HG03280 (cell line): Measurements from ENCODE around the gene MAD1L1.
"Not testable (repeated sequence)": the region's sequence is repeated elsewhere in the genome, so short reads cannot be mapped to it uniquely, and the experiment has no call there.

ENCODE experiments used
- ATAC-seq: cut with Tn5 transposase; IDR thresholded peaks from one replicate; pipeline ENCODE4 v1.9.1; 2021; ENCODE audit warnings: mild to moderate bottlenecking, moderate library complexity; ENCODE audit not compliant: unreplicated experiment

MAD1L1 gene

DNA sequence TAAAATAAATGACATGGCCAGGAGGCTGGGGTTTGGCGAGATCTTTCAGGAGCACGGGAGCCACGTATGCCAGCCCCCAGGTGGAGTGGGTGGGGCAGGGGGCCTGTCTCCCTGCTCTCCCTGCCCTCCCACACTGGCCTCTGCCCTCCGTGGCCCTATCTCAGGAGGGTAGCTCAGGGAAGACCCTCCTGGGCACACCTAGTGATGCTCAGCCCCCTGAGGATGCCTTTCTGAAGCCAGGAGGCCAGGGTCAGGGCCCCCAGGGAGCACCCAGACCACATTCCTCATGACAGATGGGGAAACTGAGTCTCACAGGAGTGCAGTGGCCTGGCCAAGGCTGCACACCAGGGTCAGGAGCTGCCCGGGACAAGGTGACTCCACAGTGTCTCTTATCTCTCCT is 339.3 kb downstream of the MAD1L1 start:
- no peak for ATAC-seq

DNA sequence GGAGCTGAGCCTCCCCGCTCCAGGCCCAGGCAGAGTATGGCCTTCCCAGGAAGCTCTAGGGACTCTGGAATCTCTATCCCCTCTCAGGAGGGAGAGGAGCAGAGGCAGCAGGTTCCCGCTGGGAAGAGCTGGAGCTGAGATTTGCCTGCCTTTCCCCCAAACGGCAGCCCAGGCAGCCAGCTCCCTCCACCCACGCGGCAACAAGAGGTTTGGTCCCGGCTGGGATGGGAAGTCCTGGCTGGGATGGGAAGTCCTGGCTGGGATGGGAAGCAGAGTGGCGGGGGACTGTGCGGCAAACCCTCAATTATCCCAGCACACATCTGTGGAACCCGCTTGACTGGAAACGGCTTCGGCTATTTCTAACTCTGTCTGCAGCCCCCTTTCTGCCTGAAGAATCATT is 339.7 kb downstream of the MAD1L1 start:
- ATAC-seq = no peak

DNA sequence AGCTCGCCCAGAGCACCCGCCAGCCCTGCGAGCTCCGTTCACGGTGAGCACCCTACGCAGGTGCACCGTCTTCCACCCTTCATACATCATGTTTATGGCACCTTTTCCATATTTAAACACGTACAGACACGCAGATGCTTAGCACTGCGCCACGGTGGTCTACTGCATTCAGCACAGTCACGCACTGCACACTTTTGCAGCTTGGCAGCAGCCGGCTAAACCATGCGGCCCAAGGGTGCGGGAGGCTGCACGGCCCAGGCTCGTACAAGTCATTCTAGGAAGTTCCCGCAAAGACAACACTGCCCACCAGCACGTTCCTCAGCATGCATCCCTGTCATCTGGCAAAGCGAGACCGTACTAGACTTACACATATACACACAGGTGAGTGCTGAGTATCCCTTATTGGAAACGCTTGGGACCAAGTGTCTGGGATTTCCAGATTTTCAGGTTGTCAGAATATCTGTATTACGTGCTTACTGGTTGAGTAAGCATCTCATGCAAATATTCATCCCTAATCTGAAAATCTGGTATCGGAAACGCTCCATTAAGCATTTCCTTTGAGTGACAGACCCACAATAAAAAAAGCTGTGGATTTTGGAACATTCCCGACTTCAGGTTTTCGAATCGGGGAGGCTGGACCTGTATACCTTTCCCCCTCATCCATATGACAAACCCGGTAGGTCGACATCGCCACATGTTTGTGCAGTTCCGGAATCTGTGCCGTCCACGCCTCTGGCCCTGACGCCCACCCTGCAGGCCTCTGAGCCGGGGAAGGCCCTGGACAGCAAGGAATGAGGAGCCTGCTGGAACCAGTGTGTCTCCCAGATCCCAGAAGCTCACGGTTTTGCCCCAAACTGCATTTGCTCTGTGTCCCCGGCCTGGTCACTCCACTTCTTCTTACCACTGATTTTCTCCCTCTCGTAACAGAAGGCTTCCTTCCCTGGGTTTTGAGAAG is 340.5 kb downstream of the MAD1L1 start:
- no peak for ATAC-seq

DNA sequence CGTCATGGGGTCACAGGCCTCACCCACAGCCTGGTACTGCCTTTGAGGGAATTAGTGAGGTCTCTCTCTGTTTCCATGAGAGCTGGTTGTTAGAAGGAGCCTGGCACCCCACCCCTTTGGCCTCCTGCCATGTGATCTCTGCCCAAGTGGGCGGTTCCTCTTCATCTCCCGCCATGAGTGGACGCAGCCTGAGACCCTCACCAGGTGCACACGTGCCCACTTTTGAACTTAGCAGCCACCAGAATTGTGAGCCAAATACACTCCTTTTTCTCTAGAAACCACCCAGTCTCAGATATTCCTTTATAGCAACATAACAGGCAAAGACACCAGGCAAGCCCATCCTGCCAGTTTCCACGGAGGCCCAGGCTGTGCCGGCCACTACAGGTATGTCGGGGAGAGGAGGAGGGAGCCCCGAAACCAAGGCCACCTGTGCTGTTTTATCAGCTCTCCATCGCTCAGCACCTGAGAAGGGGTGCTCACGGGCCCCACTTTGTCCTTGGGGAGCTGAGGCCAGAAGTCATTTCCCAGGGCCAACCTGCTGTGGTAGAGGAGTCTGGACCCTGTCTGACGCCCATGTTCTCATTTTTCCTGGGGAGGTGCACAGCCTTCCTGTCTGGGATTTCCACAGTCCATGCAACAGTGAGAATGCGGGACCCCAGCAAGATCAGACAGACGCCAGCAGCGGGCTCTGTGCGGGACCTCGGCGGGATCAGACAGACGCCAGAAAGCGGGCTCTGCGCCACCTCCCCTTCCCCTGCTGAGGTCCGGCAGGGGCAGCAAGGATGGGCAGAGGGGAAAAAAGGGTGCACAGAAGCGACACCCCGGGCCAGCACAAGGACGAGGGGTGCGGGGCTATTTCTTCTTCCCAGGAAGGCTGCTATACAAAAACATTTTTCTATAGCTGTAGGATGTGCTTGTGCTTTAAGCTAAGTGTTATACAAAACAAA is 342.2 kb downstream of the MAD1L1 start:
- ATAC-seq = no peak

DNA sequence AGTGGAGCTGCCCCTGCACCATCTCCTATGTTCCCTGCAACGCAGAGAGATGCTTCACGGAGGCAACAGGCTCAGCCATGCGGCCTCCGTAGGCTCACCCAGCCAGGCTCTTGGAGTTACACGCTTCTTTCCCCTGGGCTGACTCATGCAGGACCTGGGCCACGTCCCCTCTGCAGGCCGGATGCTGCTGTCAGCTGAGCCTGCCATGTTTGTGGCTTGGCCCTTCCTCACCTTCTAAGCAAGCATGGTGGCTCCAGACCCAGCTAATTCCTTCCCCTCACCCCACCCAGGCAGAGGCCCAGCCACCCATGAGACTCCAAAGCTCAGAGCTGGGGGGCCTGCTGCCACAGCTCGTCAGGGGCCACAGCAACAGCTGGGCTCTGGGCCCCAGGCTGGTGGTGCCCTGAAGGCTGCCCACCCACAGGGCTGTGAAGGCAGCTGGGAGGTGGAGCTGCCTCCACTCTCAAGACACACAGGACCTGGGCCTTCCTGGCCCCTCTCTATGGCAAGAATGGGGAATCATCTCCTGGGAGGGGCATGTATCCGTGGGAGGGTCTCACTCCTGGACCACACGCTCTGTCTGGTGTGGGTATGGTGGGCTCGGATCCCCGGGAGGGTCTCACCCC is 343.1 kb downstream of the MAD1L1 start:
- ATAC-seq = no peak

DNA sequence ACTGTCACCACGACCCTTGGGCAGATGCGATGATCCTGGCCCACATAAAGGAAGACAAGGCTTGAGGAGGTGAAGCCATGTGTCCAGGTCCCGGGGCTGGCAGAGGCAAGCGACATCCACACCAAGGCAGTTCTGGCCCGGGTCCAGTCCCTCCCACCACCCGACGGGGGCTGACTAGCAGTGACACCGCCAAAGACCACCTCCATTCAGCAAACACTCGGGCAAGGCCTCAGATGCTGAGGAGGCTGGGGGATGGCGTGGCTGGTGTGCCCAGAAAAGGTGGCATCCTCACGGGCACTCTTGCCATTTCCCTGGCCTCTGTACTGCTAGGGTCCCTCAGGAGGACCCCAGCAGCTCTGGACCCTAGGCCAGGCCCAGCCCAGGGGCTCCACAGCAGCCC is 343.7 kb downstream of the MAD1L1 start:
- ATAC-seq = no peak

DNA sequence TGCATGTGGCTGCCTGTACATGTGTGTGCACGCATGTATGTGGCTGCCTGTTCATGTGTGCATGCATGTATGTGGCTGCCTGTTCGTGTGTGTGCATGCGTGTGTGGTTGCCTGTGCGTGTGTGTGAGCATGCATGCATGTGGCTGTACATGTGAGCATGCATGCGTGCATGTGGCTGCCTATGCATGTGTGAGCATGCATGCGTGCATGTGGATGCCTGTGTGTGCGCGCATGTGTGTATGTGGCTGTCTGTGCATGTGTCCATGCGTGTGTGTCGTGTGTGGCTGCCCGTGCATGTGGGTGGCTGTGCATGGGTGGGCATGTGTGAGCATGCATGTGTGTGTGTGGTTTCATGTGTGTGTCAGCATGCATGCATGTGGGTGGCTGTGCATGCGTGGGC is 344.3 kb downstream of the MAD1L1 start:
- ATAC-seq = no peak

DNA sequence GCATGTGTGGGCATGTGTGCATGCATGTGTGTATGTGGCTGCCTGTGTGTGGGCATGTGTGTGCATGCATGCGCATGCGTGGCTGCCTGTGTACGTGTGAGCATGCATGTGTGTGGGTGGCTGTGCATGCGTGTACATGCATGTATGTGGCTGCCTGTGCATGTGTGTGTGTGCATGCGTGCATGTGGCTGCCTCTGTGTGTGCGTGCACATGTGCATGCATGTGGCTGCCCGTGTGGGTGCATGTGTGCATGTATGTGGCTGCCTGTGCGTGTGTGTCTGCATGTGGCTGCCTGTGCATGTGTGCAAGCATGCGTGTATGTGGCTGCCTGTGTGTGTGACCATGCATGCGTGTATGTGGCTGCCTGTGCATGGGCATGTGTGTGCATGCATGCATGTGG is 345.5 kb downstream of the MAD1L1 start:
- ATAC-seq = no peak

DNA sequence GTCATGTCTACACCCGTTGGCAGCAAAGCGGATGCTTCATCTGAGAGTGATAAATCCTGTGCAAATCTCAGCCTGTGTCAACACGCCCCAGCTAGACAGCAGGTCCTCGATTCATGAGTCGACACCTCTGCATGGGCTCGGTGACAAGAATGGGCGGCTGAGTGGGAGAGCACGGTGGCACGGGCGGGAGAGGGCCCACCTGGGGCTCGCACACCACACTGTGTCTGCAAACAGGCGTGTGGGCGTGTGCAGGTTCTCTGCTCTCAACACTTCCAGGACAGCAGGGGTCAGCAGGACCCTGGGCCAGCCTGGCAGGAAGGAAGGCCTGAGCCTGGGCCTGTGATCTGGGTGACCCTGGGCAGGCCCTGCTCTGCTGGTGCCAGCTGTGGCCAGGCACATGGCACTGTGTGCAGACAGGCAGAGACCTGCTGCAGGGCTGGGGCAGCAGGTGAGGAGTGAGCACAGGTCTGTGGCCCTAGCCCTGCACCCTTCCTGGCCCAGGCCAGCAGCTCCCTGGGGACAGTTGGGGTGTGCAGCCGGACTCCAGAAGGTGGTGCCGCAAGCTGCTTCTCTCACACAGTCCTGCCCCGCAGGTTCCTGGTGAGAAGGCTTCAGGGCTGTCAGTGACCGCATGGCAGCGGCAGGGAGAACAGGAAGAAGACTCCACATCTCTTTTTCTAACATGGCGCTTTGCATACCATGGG is 346.2 kb downstream of the MAD1L1 start:
- ATAC-seq = no peak

DNA sequence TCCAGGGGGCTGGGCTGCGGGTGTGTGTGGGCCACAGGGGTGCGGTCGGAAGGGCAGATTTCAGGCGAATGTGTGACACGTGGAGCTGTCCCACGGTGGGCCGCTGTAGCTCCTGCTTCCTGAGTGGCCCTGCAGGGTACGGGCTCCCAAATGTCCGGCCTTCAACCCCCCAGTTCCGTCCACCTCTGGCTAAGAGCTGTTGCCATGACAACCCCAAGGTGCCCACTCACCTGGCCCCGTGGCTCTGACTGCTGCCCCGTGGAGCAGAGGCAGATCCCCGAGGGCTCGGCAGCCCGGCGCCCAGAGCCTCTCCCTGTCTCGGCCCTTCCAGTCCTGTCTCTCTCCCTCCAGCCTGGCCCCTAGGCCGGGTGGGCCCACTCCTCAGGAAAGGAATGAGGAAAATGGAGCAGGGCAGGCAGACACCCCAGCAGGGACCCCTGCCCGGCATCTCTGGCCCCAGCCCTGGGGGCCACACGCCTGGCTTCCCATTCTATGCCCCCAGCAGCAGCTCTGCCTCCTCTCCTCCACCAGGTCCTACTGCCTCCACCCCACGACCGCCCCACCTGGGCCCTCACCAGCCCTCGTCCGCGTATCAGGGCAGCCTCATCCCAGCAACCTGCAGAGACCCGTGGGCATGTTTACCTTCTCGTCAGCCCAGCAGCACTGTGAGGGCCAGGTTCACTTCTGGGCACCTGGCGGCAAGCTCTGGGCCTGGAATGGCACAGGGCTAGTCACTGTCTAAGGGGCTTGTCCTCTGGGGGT is 347.1 kb downstream of the MAD1L1 start:
- no peak for ATAC-seq

DNA sequence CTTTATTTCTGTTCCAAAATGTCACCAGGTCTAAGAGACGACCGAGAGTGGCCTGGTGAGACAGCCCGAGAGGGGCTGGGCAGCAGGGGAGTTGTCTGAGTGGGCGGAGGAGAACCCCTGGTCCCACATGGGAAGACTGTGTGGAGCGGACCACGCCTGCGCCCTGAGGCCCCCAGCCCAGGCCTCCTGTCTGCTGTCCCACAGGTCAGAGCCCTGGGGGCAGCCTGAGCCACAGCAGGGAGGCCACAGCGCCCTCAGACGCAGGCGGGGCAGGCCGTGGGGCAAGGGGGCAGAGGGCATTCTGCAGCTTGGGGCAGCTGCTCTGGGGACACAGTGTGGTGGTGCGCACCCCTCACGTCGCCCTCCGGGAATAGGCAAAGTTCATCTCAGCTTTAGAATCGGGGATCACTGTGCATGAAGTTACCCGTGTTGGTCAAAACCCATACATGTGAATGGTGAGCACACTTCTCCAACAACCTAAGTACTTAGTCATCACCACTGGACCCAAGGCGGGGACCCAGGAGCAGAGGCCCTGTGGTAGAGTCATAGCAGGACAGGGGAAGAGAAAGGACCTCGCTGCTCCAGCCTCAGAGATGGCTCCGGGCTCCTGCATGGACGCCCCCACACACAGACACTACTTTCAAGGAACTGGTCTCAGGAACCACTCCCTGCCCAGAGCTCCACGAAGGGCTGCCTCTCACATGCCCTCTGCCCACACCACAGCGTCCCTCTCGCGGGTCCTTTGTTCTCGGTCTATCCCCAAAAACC is 348.0 kb downstream of the MAD1L1 start:
- no peak for ATAC-seq

DNA sequence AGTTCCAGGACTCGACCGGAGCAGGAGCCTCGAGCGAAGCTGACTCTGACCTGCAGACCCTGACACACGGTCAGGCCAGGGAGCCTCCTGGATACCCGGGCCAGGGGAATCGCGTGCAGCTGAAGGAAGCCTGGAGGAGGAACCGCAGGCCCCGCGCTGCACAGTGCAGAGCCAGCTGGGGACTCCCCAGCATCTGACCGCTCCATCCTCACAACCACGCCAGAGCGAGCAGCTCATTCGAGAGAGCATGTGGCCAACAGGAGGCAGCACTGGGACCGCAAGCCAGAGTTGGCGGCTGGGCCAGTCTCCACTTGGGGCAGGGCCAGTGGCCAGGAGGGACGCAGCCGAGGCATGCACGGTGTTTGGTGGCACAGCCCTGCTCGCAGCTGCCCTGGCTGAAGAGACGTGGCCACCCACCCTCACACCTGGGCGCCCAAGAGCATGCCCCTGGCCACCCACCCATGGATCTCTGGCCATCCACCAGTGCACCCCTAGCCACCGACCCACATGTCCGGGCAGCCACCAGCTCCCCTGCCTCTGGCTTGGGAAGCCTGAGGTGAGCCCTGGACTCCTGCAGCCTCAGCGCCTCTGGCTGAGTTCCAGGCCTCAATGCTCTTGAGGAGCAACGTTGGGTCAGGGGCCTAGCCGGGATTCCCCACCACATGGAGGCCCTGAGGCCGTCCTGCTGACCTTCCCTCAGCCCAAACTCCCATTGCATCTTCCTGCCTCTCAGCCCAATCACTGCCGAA is 348.7 kb downstream of the MAD1L1 start:
- no peak for ATAC-seq

DNA sequence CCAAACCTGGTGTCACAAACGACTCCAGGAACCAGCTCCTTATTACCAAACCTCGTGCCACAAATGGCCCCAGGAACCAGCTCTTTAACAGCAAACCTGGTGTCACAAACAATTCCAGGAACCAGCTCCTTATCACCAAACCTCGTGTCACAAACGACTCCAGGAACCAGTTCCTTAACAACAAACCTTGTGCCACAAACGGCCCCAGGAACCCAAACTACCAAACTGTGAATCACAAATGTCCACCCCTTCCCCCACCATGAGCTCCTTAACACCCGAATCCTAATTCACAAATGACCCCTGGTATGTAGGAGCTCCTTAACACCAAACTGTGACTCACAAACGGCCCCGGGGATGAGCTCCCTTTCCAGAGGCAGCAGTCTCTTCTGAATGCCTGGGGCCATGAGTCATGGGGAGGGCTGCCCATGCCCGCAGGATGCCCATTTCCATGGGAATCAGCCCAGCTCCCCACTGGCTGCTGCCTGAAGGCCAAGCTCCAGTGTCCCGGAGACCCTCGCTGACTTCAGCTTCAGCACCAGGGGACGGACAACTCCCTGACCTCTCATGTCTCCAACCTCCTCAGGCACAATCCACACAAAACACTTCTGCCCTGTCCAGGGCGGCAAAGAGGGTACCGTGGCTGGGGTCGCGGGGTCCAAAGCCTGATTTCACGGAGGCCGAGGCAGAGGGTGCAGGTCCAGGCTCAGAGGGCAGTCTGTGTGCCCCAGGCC is 349.5 kb downstream of the MAD1L1 start:
- ATAC-seq = no peak

DNA sequence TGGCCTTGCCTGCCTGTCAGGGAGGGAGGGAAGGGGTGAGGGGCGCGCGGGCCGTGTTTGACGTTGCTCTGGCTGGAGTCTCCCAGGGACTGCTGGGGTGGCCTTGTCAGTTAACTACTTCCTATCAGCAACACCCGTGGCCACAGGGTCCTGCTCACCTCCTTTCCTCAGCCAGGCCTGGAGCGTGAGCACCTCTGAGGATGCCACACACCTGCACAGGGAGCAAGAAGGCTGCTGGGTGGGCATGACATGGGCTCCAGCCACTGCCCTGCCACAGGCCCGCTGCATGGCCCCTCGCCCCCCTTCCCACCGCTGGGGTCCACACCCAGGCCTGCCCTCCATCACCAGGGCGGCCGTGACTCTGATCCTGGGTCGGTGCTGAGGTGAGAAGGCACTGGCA is 350.3 kb downstream of the MAD1L1 start:
- no peak for ATAC-seq

DNA sequence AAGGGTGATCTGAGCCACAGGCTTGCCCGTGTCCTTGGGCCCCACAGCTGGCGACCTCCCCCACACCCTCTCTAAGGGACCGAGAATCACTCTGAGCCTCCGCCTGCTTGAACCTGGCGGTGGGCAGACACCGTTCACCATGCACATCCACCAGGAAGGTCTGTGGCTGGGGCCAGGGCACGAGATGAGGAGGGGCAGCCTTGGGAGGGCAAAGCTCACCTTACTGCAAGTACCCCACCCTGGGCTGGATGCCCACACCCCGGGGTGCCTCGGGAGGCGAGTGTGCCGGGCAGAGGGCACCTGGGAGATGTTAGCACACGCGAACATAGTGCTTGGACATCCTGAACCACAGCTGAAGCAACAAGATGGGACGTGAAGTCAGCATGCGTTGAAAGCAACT is 350.8 kb downstream of the MAD1L1 start:
- ATAC-seq = no peak

DNA sequence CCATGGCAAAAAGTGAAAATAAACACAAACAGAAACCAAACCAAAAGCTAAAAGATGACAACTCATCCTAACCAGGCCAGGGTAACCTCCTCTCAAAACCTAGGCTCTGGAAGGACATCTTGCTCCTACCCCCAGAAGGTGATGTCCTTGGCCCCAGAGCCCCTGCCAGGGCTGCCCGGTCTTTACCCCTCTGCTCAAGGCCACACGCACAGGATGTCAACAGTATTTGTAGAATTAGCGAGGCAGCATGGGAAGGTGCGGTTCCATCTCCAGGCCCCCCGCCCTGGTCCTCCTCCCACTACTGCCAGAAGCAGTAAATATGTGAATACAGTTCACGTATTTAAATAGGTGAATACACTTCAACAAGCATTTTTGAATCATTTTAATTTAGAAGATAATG is 356.1 kb downstream of the MAD1L1 start:
- not testable (repeated sequence) for ATAC-seq

DNA sequence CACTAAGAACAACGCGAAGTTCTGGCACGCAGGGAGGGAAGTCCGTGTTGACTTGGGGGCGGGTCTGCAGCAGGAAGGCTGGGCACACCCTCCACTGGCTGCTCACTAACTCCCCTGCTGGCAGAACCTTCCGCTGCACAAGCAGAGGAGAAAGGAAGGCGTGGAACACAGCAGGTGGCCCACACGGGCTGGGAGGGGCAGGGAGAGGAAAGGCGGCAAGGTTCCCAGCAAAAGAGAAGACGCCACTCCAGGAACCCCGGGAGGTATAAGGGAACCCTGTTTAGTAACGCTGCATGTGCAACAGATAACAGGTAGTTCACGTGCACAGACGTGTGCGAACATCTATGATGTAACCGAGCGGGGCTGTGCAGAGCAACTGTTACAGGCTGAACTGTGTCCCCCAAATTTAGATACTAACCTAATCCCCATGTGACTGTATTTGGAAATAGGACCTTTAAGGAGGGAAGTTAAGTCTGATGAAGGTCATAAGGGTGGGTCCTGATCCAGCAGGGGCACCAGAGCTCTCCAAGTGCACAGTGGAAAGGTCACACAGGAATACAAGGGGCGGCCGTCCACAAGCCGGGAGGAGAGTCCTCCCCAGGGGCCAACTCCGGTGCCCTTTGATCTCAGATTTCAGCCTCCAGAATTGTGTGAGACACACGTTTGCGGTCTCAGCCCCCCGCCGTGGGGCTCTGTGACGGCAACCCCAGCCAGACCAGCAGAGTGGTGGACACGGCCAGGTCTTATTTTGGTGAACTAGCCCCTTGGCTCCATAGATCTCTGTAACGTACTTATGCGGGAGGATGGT is 357.1 kb downstream of the MAD1L1 start:
- not testable (repeated sequence) for ATAC-seq
